Endometrial microvascular endothelial cells (primary cell): ENCODE data around the gene SLC25A26. TPM values are rescaled to one million over a fixed set of nuclear protein-coding genes. Genes with fewer than 3 reads are reported as not detected.

Experiments used
- in situ Hi-C: cut with HindIII; loops from 2 replicates; pipeline ENCODE4 v1.10.0; 2017; ENCODE audit warnings: low sequenced_read_pairs, low pct_unique_long_range_greater_than_20kb; ENCODE audit errors: inconsistent ontology term
- total RNA-seq: library from RNA; depleted of rRNA; stranded (reverse); fragments of >200 nt; gene quantifications from one replicate; pipeline ENCODE4 v1.2.3, GENCODE V29; 2015; ENCODE audit errors: inconsistent ontology term

SLC25A26 gene
- total RNA-seq, 1 donor from 2014 or later: 18.6 TPM

- in situ Hi-C loops: no loop called here
These were observed 133.2 kb downstream of the SLC25A26 start for GRCh38 chr3:66354001-66354400.

- in situ Hi-C loops: no loop called here
These were observed 134.6 kb downstream of the SLC25A26 start for GRCh38 chr3:66355394-66355793.

- in situ Hi-C loops: no loop called here
These were observed 135.2 kb downstream of the SLC25A26 start for GRCh38 chr3:66355997-66356396.

- in situ Hi-C loops: no loop called here
These were observed 140.6 kb downstream of the SLC25A26 start for GRCh38 chr3:66361356-66361755.

- in situ Hi-C loops: no loop called here
These were observed 141.7 kb downstream of the SLC25A26 start for GRCh38 chr3:66362541-66362941.

- in situ Hi-C loops: no loop called here
These were observed 142.3 kb downstream of the SLC25A26 start for GRCh38 chr3:66363148-66363547.

- in situ Hi-C loops: no loop called here
These were observed 144.3 kb downstream of the SLC25A26 start for GRCh38 chr3:66365080-66365479.

- in situ Hi-C loops: no loop called here
These were observed 145.9 kb downstream of the SLC25A26 start for GRCh38 chr3:66366747-66367146.

- in situ Hi-C loops: no loop called here
These were observed 147.2 kb downstream of the SLC25A26 start for GRCh38 chr3:66367979-66368378.

- in situ Hi-C loops: no loop called here
These were observed 149.4 kb downstream of the SLC25A26 start for GRCh38 chr3:66370179-66370578.

- in situ Hi-C loops: no loop called here
These were observed 150.6 kb downstream of the SLC25A26 start for GRCh38 chr3:66371432-66371831.

- in situ Hi-C loops: no loop called here
These were observed 152.0 kb downstream of the SLC25A26 start for GRCh38 chr3:66372681-66373350.

- in situ Hi-C loops: no loop called here
These were observed 155.8 kb downstream of the SLC25A26 start for GRCh38 chr3:66376568-66376967.

- in situ Hi-C loops: no loop called here
These were observed 157.0 kb downstream of the SLC25A26 start for GRCh38 chr3:66377800-66378199.

GRCh38 chr3:66378256-66378655, 157.5 kb downstream of the SLC25A26 start:
- in situ Hi-C loops: no loop called here

GRCh38 chr3:66379565-66379964, 158.8 kb downstream of the SLC25A26 start:
- in situ Hi-C loops: no loop called here

- in situ Hi-C loops: no loop called here
These were observed 159.6 kb downstream of the SLC25A26 start for GRCh38 chr3:66380200-66380932.

GRCh38 chr3:66381626-66382025, 160.8 kb downstream of the SLC25A26 start:
- in situ Hi-C loops: no loop called here

GRCh38 chr3:66382142-66382541, 161.3 kb downstream of the SLC25A26 start:
- in situ Hi-C loops: no loop called here

GRCh38 chr3:66383023-66383422, 162.2 kb downstream of the SLC25A26 start:
- in situ Hi-C loops: no loop called here
